ENCODE measurements around the gene GRIN3B.

Gene GRIN3B

DNA sequence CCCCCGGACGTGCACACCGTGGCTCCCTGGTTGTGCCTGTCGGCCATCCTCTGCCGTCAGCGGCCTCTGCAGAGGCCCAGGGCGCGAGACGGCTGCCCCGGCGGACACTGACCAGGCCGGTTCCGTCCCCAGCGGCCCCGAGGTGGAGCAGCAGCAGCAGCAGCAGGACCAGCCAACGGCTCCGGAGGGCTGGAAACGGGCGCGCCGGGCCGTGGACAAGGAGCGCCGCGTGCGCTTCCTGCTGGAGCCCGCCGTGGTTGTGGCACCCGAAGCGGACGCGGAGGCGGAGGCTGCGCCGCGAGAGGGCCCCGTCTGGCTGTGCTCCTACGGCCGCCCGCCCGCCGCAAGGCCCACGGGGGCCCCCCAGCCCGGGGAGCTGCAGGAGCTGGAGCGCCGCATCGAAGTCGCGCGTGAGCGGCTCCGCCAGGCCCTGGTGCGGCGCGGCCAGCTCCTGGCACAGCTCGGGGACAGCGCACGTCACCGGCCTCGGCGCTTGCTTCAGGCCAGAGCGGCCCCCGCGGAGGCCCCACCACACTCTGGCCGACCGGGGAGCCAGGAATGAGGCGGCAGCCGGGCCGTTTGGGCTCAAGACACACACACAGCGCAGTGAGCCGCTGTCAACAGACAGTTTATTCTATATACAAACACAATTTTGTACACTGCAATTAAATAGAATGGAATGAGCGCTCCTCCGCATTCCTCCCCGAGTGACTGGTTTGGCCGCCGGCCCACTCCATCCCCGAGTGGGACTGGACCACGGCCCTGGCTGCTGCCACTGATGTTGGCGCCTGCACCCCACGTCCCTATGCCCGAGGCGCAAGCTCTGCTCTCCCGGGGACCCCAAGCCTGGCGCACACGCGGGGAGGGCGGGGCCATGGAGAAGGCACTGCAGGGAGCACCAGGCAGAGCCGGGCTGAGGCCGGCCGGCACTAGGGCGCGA, 9.1 kb downstream of the GRIN3B start:
- TF ChIP-seq, protein P1, sequence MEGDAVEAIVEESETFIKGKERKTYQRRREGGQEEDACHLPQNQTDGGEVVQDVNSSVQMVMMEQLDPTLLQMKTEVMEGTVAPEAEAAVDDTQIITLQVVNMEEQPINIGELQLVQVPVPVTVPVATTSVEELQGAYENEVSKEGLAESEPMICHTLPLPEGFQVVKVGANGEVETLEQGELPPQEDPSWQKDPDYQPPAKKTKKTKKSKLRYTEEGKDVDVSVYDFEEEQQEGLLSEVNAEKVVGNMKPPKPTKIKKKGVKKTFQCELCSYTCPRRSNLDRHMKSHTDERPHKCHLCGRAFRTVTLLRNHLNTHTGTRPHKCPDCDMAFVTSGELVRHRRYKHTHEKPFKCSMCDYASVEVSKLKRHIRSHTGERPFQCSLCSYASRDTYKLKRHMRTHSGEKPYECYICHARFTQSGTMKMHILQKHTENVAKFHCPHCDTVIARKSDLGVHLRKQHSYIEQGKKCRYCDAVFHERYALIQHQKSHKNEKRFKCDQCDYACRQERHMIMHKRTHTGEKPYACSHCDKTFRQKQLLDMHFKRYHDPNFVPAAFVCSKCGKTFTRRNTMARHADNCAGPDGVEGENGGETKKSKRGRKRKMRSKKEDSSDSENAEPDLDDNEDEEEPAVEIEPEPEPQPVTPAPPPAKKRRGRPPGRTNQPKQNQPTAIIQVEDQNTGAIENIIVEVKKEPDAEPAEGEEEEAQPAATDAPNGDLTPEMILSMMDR (IDR thresholded peaks at IDR 0.05; ENCODE audit: low read depth, low read length, missing control alignments), result no peak
- H3K4me3 ChIP-seq (ENCODE audit: low read depth, low read length), result no peak overlapping the region
- DNase-seq (ENCODE audit: low read depth), result no peak

DNA sequence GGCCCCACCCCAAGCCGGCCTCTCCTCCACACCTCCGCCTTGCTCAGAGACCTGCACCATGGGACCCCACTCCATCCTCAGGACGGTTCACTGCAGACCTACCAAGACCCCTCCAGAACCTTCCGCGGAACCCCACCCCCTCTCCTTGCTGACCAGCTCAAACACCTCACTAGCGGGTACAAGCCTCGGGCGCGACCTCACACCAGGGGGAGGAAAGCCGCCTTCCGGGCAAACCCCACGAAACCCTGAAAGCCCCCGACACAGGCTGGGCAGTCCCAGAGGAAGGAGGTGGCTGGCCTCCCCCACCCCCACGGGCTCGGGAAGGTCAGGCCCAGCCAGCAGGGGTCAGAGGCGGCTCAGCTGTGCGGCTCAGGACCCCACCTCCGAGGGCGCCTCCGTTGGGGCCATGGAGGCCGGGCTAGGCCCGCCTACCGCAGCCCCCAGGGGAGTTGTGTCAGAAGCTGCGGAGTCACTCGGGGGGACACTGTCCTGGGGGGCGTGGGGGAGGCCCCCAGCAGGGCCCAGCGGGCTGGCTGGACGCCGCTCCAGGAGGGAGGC, 9.8 kb downstream of the GRIN3B start:
- no peak for DNase-seq (ENCODE audit: low read depth)
- TF ChIP-seq, protein P1 (IDR thresholded peaks at IDR 0.05; ENCODE audit: low read depth, low read length, missing control alignments), result no peak
- no peak overlapping the region for H3K4me3 ChIP-seq (ENCODE audit: low read depth, low read length)

DNA sequence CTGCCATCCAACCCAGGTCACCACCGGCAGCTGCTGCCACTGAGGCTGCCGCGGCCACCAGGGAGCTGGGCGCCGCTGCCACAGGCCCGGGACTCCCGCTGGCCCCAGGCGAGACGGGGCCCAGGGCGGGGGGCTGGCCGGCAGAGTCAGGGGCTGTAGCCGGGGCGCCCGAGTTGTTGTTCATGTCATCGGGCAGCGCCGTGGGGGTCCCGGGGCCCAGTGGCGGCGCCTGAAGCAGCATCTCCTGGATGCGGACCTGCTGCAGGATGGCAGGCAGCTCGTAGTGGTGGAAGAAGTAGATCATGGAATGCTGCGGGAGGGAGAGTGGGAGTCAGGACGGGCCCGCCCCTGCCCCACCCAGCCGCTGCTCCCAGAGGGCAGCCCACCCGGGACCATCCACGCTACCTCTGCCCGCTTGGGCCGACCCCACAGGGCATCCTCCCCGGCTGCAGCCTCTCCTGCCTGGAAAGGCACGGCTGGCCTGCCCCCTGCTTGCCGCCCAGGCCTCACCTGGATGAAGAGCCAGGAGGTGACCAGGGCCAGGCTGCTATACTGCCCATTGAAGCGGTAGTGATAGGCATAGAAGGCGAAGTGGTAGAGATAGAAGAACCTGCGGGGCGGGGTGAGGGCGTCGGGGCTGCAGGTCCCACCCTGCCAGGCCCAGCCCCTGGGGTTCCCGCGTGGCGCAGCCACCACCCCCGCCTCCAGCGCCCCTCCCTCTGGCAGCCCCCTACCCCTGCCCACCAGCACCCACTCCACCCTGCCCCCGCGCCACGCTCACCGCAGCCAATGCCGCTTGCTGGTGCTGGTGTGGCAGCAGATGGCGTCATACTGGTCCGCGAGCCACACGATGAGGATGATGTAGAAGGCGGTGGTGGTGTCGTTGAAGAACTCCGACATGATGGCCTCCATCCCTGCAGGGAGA, 10.6 kb downstream of the GRIN3B start:
- H3K4me3 ChIP-seq (ENCODE audit: low read depth, low read length), result no peak overlapping the region
- TF ChIP-seq, protein P1 (IDR thresholded peaks at IDR 0.05; ENCODE audit: low read depth, low read length, missing control alignments), result no peak
- no peak for DNase-seq (ENCODE audit: low read depth)

DNA sequence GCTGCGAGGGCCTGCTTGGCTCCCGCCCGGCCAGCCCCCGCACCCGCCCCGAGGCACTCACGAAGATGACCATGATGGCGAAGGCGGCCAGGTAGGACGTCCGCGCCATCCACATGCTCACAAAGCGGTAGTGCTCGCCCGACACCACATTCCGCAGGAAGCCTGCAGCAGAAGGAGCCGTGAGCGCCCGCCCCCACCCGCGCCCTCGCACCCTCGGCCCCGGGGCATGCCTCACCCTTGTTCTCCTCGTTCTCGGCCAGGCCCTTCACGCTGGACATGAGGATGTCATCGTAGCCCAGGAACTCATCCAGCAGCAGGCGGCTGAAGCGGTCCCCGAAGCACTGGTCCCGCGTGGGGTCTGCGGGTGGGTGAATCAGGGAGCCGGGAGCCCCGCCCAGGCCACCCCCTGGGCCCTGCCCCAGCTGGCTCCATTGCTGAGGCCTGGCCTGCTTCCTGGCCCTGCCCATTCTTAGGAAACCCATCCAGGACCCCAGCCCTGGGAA, 11.7 kb downstream of the GRIN3B start:
- no peak for DNase-seq (ENCODE audit: low read depth)
- no peak overlapping the region for H3K4me3 ChIP-seq (ENCODE audit: low read depth, low read length)

DNA sequence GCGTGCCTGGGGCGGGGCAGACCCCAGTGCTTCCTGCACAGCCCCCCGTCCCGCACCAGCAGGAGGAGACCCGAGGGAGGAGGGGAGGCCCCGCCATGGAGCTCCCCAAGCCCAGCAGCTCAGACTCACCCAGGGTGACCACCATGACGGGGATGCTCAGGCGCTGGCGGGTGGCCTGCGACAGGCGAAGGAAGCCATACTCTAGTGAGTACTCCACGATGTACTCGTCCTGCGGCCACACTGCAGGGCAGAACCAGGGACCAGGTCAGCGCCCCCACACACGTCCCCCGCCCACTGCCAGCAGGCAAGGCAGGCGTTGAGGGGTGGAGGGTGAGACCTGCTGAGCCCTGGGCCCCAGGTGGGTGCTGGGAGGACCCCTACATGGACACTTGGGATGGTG, 12.1 kb downstream of the GRIN3B start:
- TF ChIP-seq, protein P1 (IDR thresholded peaks at IDR 0.05; ENCODE audit: low read depth, low read length, missing control alignments), result no peak
- no peak for DNase-seq (ENCODE audit: low read depth)
- H3K4me3 ChIP-seq (ENCODE audit: low read depth, low read length), result no peak overlapping the region

More for the DNA sequence above, 11.7 kb downstream of the GRIN3B start:
- TF ChIP-seq, protein P1 (IDR thresholded peaks at IDR 0.05; ENCODE audit: low read depth, low read length, missing control alignments), result no peak

DNA sequence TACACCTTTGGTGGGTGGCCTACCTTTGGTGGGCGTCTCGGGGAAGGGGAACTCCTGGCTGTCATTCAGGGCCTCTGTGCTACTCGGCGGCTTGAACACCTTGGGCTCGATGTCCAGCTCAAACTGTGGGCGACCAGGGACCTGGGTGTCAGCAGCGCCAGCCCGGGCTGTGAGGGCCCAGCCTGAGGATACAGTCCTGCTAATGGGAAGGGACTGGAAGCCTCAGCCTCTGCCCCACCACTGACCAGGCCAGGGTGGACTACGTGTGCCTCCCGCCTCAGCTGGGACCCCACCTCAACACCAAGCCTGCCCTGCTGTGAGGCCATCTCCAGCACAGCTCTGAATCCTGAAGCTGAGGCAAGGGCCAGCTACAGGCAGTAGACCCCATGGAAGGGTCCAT, 13.0 kb downstream of the GRIN3B start:
- no peak overlapping the region for H3K4me3 ChIP-seq (ENCODE audit: low read depth, low read length)
- DNase-seq (ENCODE audit: low read depth), result no peak
- TF ChIP-seq, protein P1 (IDR thresholded peaks at IDR 0.05; ENCODE audit: low read depth, low read length, missing control alignments), result no peak
